ENCODE measurements around the gene JAK3. TPM values are rescaled to one million over a fixed set of nuclear protein-coding genes. Genes with fewer than 3 reads are reported as not detected.

Gene JAK3
- total and polyA plus RNA-seq, 4 donors = 0.87 to 7.1 (median 3.0) TPM

GRCh38 chr19:17886515-17886914 is 38.7 kb upstream of the JAK3 start:
- no peaks in the 10 kb centered on the region for H3K36me3 ChIP-seq (ENCODE audit: control insufficient read depth in 4 of 4, insufficient read depth in 3 of 4, low read depth in 1 of 4, low read length in 3 of 4)
- TF ChIP-seq HNF4A (conservative IDR thresholded peaks at IDR 0.05) (no peak), YY1 (IDR thresholded peaks at IDR 0.05) (no peak), FOXA1 (IDR thresholded peaks at IDR 0.05) (no peak), RAD21 (IDR thresholded peaks at IDR 0.05) (no peak), RXRA (IDR thresholded peaks at IDR 0.05) (no peak), CTCF (IDR thresholded peaks at IDR 0.05; ENCODE audit: low read depth, low read length, missing input control) (no peak), SP1 (IDR thresholded peaks at IDR 0.05) (no peak), MAX (IDR thresholded peaks at IDR 0.05) (no peak), ATF3 (IDR thresholded peaks at IDR 0.05) (no peak), JUND (IDR thresholded peaks at IDR 0.05) (no peak), GABPA (IDR thresholded peaks at IDR 0.05 in 1 of 2, conservative IDR thresholded peaks at IDR 0.05 in 1 of 2) (no peak), EGR1 (IDR thresholded peaks at IDR 0.05; ENCODE audit: low read depth in 2 of 2) (no peak), HNF4G (IDR thresholded peaks at IDR 0.05) (no peak), FOXA2 (IDR thresholded peaks at IDR 0.05) (no peak), NR2F2 (IDR thresholded peaks at IDR 0.05) (no peak)
- TF ChIP-seq, protein P1, sequence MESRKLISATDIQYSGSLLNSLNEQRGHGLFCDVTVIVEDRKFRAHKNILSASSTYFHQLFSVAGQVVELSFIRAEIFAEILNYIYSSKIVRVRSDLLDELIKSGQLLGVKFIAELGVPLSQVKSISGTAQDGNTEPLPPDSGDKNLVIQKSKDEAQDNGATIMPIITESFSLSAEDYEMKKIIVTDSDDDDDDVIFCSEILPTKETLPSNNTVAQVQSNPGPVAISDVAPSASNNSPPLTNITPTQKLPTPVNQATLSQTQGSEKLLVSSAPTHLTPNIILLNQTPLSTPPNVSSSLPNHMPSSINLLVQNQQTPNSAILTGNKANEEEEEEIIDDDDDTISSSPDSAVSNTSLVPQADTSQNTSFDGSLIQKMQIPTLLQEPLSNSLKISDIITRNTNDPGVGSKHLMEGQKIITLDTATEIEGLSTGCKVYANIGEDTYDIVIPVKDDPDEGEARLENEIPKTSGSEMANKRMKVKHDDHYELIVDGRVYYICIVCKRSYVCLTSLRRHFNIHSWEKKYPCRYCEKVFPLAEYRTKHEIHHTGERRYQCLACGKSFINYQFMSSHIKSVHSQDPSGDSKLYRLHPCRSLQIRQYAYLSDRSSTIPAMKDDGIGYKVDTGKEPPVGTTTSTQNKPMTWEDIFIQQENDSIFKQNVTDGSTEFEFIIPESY (IDR thresholded peaks at IDR 0.05) = no peak
- 78% methylated on average over 7 of the region's 7 CpGs for WGBS
- DNase-seq (ENCODE audit: low spot score) = no peak
- H3K27ac ChIP-seq (ENCODE audit: low read depth in 1 of 2, low read length in 2 of 2) = no peak overlapping the region
- H3K4me3 ChIP-seq (ENCODE audit: low read depth in 1 of 3, low read length in 3 of 3) = no peak overlapping the region
- H3K4me1 ChIP-seq (ENCODE audit: control insufficient read depth in 4 of 4, insufficient read depth in 4 of 4, low read length in 3 of 4) = no peaks in the 10 kb centered on the region
- H3K27me3 ChIP-seq (ENCODE audit: control insufficient read depth in 4 of 4, insufficient read depth in 4 of 4, low read length in 3 of 4) = peaks cover 0 to 2% (median 0%) of the 10 kb centered on the region in 4 donors
- no peak overlapping the region for H3K9ac ChIP-seq (ENCODE audit: low read depth in 1 of 2, low read length in 2 of 2)
- H3K9me3 ChIP-seq (ENCODE audit: control insufficient read depth in 4 of 4, low read length in 3 of 4) = no peaks in the 10 kb centered on the region

DNA sequence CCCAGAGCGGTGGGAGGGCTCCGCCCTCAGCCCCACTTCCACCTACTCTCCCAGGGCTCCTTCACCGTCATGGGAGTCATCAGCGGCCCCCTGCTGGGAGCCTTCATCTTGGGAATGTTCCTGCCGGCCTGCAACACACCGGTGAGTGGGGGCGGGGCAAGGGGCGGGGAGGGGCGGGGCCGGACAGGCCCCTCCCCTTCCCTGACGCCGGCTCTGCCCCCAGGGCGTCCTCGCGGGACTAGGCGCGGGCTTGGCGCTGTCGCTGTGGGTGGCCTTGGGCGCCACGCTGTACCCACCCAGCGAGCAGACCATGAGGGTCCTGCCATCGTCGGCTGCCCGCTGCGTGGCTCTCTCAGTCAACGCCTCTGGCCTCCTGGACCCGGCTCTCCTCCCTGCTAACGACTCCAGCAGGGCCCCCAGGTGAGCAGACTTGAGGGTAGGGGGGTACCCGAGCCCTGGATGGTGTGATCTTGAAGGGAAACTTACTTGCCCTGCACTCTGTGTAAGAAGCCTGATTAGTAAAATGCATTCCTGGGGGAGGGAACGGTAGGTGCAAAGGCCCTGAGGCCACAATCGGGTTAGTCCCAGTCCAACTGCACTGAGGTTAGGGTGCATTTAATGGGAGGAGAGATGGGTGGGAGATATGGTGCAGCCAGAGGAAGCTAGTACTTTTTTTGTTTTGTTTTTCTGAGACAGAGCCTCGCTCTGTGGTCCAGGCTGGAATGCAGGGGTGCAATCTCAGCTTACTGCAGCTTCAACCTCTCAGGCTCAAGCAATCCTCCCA is 36.0 kb upstream of the JAK3 start:
- Histone ChIP-seq H3K27ac (ENCODE audit: low read depth in 1 of 2, low read length in 2 of 2) (no peak overlapping the region), H3K4me1 (ENCODE audit: control insufficient read depth in 4 of 4, insufficient read depth in 4 of 4, low read length in 3 of 4) (no peaks in the 10 kb centered on the region), H3K9ac (ENCODE audit: low read depth in 1 of 2, low read length in 2 of 2) (no peak overlapping the region), H3K9me3 (ENCODE audit: control insufficient read depth in 4 of 4, low read length in 3 of 4) (no peaks in the 10 kb centered on the region), H3K4me3 (ENCODE audit: low read depth in 1 of 3, low read length in 3 of 3) (no peak overlapping the region), H3K36me3 (ENCODE audit: control insufficient read depth in 4 of 4, insufficient read depth in 3 of 4, low read depth in 1 of 4, low read length in 3 of 4) (no peaks in the 10 kb centered on the region), H3K27me3 (ENCODE audit: control insufficient read depth in 4 of 4, insufficient read depth in 4 of 4, low read length in 3 of 4) (peaks cover 0 to 2% (median 0%) of the 10 kb centered on the region in 4 donors)
- DNase-seq (ENCODE audit: low spot score) = no peak
- 72% methylated on average over 33 of the region's 33 CpGs for WGBS
- TF ChIP-seq SP1 (IDR thresholded peaks at IDR 0.05) (no peak), FOXA1 (IDR thresholded peaks at IDR 0.05) (no peak), YY1 (IDR thresholded peaks at IDR 0.05) (no peak), MAX (IDR thresholded peaks at IDR 0.05) (no peak), JUND (IDR thresholded peaks at IDR 0.05) (no peak), RAD21 (IDR thresholded peaks at IDR 0.05) (no peak), CTCF (IDR thresholded peaks at IDR 0.05; ENCODE audit: low read depth, low read length, missing input control) (no peak), GABPA (IDR thresholded peaks at IDR 0.05 in 1 of 2, conservative IDR thresholded peaks at IDR 0.05 in 1 of 2) (no peak), HNF4A (conservative IDR thresholded peaks at IDR 0.05) (no peak), EGR1 (IDR thresholded peaks at IDR 0.05; ENCODE audit: low read depth in 2 of 2) (no peak), HNF4G (IDR thresholded peaks at IDR 0.05) (no peak), RXRA (IDR thresholded peaks at IDR 0.05) (no peak), REST (IDR thresholded peaks at IDR 0.05) (no peak)
- TF ChIP-seq, protein P1 (IDR thresholded peaks at IDR 0.05) = no peak
